GM15510 (cell line): ENCODE data around the gene SLC35B2.

Experiments
- POLR2A ChIP-seq: IDR thresholded peaks from 3 replicates; pipeline ENCODE4 v1.6.1; 2011; ENCODE audit warnings: borderline replicate concordance; ENCODE audit not compliant: insufficient read length; ENCODE audit errors: extremely low read depth

Gene SLC35B2

GRCh38 chr6:44228433-44228832, 28.9 kb downstream of the SLC35B2 start:
- TF ChIP-seq POLR2A = no peak

DNA sequence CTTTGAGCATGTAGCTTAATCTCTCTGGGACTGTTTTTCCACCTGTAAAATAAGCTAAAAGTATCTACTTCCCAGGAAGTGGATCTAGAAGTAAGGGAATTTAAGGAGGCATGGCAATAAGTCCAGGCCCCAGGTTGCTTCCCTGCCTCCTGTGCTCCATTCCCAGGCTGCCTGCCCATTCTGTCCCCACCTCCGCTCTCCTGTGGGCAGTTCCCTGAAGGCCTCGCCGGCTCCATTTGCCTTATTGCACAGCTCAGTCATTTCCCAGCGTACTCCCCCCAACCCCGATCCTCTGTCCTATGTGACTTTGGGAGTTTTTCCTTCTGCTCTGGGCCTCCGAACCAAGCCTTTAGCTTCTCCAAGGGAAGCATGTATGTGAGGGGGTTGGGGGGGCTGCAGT, 29.3 kb downstream of the SLC35B2 start:
- TF ChIP-seq POLR2A = no peak

DNA sequence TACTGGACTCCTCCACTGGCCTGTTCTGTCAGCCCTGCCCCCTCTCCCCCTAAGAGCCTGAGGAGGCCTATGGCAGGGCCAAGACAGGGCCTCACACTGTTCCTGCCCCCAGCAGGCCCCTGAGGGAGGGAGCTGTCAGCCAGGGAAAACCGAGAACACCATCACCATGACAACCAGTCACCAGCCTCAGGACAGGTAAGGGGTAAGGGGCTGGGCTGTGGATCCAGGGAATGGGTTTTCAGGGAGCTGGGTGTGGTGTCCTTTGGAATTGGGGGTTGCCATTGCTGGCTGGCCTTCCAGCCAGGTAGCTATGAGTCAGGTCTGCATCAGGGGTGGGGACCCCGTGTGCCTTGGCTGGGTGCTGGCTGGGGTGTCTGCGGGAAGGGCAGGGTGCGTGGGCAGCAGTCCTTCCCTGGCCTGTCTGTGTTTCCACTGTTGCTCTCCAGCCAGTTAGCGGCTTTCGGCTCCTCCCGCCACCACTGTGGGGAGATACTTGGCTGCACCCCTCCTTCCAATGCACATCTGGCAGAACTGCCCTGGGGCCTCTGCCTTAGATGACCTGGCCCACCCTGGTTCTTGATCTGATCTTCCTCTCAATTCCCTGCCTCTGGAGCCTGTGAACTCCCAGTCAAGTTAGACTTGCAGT, 30.1 kb downstream of the SLC35B2 start:
- no peak for TF ChIP-seq POLR2A

DNA sequence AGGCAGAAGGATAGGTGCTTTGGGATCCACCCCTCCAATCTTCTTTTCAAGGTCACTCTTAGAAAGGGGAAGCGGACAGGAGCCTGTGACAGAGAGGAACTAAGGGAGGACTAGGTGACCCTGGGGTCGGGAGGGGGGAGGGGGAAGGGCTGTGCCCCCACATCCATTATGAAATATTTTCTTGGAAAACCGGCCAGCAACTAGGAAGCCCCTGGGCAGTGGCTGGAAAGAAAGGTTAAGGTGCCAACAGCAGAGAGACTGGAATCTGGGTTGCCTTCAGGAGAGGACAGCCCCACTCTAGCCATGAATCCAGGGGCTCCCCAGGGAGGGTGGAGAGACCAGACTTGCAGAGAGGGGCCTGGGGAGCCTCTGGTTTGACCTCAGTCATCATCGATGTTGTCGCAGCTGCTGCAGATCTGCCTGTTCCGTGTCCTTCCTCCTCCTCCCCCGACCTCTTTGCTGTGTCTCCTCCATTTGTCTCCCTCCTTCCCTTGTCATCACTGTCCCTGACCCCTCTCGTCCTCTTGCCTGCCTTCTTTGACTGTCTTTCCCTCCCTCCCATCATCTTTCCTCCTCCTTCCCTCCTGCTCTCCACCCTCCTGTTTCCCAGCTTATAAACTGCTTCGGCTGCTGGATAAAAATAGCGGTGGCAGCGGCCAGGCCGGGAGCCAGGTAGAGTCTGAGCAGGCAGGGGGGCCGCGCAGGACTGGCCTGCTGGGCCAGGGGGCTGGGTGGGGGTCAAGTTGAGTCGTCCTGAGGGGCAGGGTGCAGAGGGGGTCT, 30.8 kb downstream of the SLC35B2 start:
- TF ChIP-seq POLR2A = no peak

GRCh38 chr6:44225579-44226325, 31.6 kb downstream of the SLC35B2 start:
- TF ChIP-seq POLR2A = no peak

- TF ChIP-seq POLR2A = no peak
Observed at GRCh38 chr6:44224965-44225305, 32.4 kb downstream of the SLC35B2 start.

- no peak for TF ChIP-seq POLR2A
Observed at GRCh38 chr6:44224029-44224964, 33.0 kb downstream of the SLC35B2 start.

GRCh38 chr6:44223319-44224028, 33.9 kb downstream of the SLC35B2 start, which contains the start of gene SLC29A1:
SLC29A1 (plus strand) TSS chr6:44223595; CDS start chr6:44227314, 3,719 bp downstream.
- TF ChIP-seq POLR2A = peak; percentile 77

- TF ChIP-seq POLR2A = no peak
Observed at GRCh38 chr6:44222486-44223318, 34.6 kb downstream of the SLC35B2 start.

- no peak for TF ChIP-seq POLR2A
Observed at GRCh38 chr6:44221961-44222335, 35.4 kb downstream of the SLC35B2 start.

DNA sequence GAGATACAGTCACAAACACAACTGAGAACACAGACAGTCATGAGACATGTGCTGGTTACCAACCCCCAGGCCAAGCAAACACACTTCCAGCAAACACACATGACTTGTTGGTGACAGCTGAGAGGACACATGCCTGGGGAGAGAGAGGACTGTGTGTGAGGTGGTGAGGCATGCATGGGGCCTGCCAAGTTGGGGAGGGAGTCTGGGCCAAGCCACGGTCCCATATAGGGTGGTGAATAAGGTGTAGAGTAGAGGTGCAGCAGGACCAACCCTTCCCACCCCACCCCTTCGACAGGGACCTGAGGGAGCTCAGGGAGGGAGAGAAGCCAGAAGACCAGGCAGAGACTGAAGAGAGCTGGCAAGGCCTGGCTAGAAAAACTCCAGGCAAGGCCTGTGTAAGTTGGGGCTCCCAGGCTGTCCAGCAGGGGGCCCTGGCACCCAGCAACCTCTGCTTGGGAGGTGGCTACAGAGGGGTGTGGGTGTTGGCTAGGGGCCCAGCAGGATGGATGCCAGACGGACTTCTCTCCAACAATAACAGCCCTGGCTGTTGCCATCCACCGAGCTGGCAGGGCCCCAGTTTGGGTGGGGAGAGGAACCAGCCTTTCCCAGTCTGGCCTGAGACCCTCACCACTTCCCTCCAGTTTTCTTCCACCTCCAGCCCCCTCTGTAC, 35.9 kb downstream of the SLC35B2 start:
- TF ChIP-seq POLR2A = no peak

GRCh38 chr6:44220913-44221290, 36.4 kb downstream of the SLC35B2 start:
- no peak for TF ChIP-seq POLR2A
